ENCODE measurements around the gene HECTD2.

HECTD2 gene

GRCh38 chr10:91511549-91512330 lies 101.6 kb downstream of the HECTD2 start:
- Mint-ChIP-seq H3K4me3 (no peak overlapping the region), H3K36me3 (ENCODE audit: low read depth) (peaks cover 15% of the 10 kb centered on the region), H3K27ac (peak overlapping the region; percentile 29), H3K4me1 (no peaks in the 10 kb centered on the region), H3K9me3 (no peaks in the 10 kb centered on the region), H3K27me3 (ENCODE audit: low read depth, poor library complexity) (no peaks in the 10 kb centered on the region)
- TF ChIP-seq, protein P1, sequence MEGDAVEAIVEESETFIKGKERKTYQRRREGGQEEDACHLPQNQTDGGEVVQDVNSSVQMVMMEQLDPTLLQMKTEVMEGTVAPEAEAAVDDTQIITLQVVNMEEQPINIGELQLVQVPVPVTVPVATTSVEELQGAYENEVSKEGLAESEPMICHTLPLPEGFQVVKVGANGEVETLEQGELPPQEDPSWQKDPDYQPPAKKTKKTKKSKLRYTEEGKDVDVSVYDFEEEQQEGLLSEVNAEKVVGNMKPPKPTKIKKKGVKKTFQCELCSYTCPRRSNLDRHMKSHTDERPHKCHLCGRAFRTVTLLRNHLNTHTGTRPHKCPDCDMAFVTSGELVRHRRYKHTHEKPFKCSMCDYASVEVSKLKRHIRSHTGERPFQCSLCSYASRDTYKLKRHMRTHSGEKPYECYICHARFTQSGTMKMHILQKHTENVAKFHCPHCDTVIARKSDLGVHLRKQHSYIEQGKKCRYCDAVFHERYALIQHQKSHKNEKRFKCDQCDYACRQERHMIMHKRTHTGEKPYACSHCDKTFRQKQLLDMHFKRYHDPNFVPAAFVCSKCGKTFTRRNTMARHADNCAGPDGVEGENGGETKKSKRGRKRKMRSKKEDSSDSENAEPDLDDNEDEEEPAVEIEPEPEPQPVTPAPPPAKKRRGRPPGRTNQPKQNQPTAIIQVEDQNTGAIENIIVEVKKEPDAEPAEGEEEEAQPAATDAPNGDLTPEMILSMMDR (IDR thresholded peaks at IDR 0.05) = no peak
- no peak for DNase-seq

GRCh38 chr10:91512458-91512857 lies 102.3 kb downstream of the HECTD2 start:
- Mint-ChIP-seq H3K4me3 (no peak overlapping the region), H3K9me3 (peaks cover 3% of the 10 kb centered on the region), H3K4me1 (no peaks in the 10 kb centered on the region), H3K36me3 (ENCODE audit: low read depth) (peaks cover 19% of the 10 kb centered on the region), H3K27ac (no peak overlapping the region), H3K27me3 (ENCODE audit: low read depth, poor library complexity) (no peaks in the 10 kb centered on the region)
- TF ChIP-seq, protein P1 (IDR thresholded peaks at IDR 0.05) = no peak
- no peak for DNase-seq

GRCh38 chr10:91513598-91514424 lies 103.7 kb downstream of the HECTD2 start:
- TF ChIP-seq, protein P1 (IDR thresholded peaks at IDR 0.05) = no peak
- Mint-ChIP-seq H3K36me3 (ENCODE audit: low read depth) (peaks cover 27% of the 10 kb centered on the region), H3K27ac (no peak overlapping the region), H3K27me3 (ENCODE audit: low read depth, poor library complexity) (no peaks in the 10 kb centered on the region), H3K9me3 (peaks cover 12% of the 10 kb centered on the region), H3K4me3 (no peak overlapping the region), H3K4me1 (no peaks in the 10 kb centered on the region)
- no peak for DNase-seq

DNA sequence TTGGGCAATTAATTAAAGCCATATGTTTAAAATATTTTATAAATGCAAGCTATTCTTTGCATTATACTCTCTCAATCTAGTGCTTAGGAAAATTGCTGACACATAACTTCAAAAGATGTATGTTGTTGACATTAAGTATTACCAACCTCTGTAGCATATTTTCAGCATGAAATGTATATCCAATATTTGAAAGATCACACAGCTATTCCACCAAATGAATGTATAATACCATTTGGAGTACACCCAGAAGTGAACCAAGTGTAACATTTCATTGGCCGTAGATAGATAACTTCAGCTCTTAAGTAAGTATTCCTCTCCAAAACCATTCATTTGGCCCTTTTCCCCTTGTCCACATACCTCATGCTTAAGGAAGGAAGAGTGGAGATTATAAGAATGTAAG lies 104.6 kb downstream of the HECTD2 start:
- H3K4me1 Mint-ChIP-seq = peaks cover 4% of the 10 kb centered on the region
- no peak overlapping the region for H3K4me3 Mint-ChIP-seq

GRCh38 chr10:91517394-91517793 lies 107.2 kb downstream of the HECTD2 start:
- DNase-seq = no peak
- H3K36me3 Mint-ChIP-seq (ENCODE audit: low read depth) = peaks cover 36% of the 10 kb centered on the region
- H3K4me1 Mint-ChIP-seq = peaks cover 11% of the 10 kb centered on the region
- TF ChIP-seq, protein P1 (IDR thresholded peaks at IDR 0.05) = no peak
- H3K27ac Mint-ChIP-seq = no peak overlapping the region
- H3K4me3 Mint-ChIP-seq = no peak overlapping the region
- peaks cover 20% of the 10 kb centered on the region for H3K9me3 Mint-ChIP-seq
- no peaks in the 10 kb centered on the region for H3K27me3 Mint-ChIP-seq (ENCODE audit: low read depth, poor library complexity)

More for the DNA sequence above, 104.6 kb downstream of the HECTD2 start:
- no peak for DNase-seq
- no peak overlapping the region for H3K27ac Mint-ChIP-seq
- no peaks in the 10 kb centered on the region for H3K27me3 Mint-ChIP-seq (ENCODE audit: low read depth, poor library complexity)
- H3K36me3 Mint-ChIP-seq (ENCODE audit: low read depth) = peaks cover 35% of the 10 kb centered on the region
- TF ChIP-seq, protein P1 (IDR thresholded peaks at IDR 0.05) = no peak
- H3K9me3 Mint-ChIP-seq = peaks cover 19% of the 10 kb centered on the region

Measured in nephron progenitor cell (in vitro differentiated cells).